Neuronal stem cell (in vitro differentiated cells): ENCODE data around the gene PEAK3.

ENCODE experiments used
- DNase-seq: peaks from one replicate; pipeline ENCODE4 v3.0.0-alpha.2; 2013; ENCODE audit warnings: low spot score
- H2AFZ ChIP-seq: one replicate; pipeline ENCODE4 v1.6.1; 2013; ENCODE audit warnings: mild to moderate bottlenecking, low read length, inconsistent platforms
- H2AK5ac ChIP-seq: 2 replicates; pipeline ENCODE4 v1.6.1; 2013; ENCODE audit warnings: low read depth, mild to moderate bottlenecking, inconsistent platforms, low read length, moderate library complexity, mixed read lengths
- H2BK120ac ChIP-seq: 2 replicates; pipeline ENCODE4 v1.6.1; 2013; ENCODE audit warnings: low read depth, mild to moderate bottlenecking, inconsistent platforms, low read length, moderate library complexity, mixed read lengths
- H2BK12ac ChIP-seq: one replicate; pipeline ENCODE4 v1.6.1; 2013; ENCODE audit warnings: low read length, inconsistent platforms
- H2BK15ac ChIP-seq: 2 replicates; pipeline ENCODE4 v1.6.1; 2013; ENCODE audit warnings: mild to moderate bottlenecking, low read length, inconsistent platforms, mixed read lengths
- H2BK5ac ChIP-seq: one replicate; pipeline ENCODE4 v1.6.1; 2013; ENCODE audit warnings: inconsistent platforms, mild to moderate bottlenecking, low read length, moderate library complexity
- H3K14ac ChIP-seq: one replicate; pipeline ENCODE4 v1.6.1; 2013; ENCODE audit warnings: low read length, inconsistent platforms
- H3K18ac ChIP-seq: 2 replicates; pipeline ENCODE4 v1.6.1; 2013; ENCODE audit warnings: low read length, inconsistent platforms
- H3K23ac ChIP-seq: 2 replicates; pipeline ENCODE4 v1.6.1; 2013; ENCODE audit warnings: low read depth, mild to moderate bottlenecking, mixed read lengths, low read length, inconsistent platforms; ENCODE audit not compliant: poor library complexity
- H3K27ac ChIP-seq: replicated peaks from 3 replicates; pipeline ENCODE4 v1.5.1; 2013; ENCODE audit warnings: low read length, inconsistent platforms
- H3K27me3 ChIP-seq, 3 experiments: 2 replicates each; pipeline ENCODE4 v1.6.1; 2013; ENCODE audit warnings: low read length in 3 of 3, mild to moderate bottlenecking in 2 of 3, inconsistent platforms in 1 of 3, low read depth in 1 of 3, mixed read lengths in 1 of 3, moderate library complexity in 1 of 3; ENCODE audit not compliant: control insufficient read depth in 3 of 3, insufficient read depth in 3 of 3
- H3K36me3 ChIP-seq, 2 donors: replicated peaks in 1 of 2; 2 replicates each; pipeline ENCODE4 v1.6.1; 2013; ENCODE audit warnings: low read length in 2 of 2; ENCODE audit not compliant: control insufficient read depth in 2 of 2, insufficient read depth in 2 of 2
- H3K4ac ChIP-seq: 2 replicates; pipeline ENCODE4 v1.6.1; 2013; ENCODE audit warnings: inconsistent platforms, mild to moderate bottlenecking, low read length, moderate library complexity
- H3K4me1 ChIP-seq, 2 donors: 1 replicate in 1 of 2; 2 replicates in 1 of 2; pipeline ENCODE4 v1.6.1; 2013; ENCODE audit warnings: low read length in 2 of 2, low read depth in 1 of 2; ENCODE audit not compliant: control insufficient read depth in 2 of 2, insufficient read depth in 1 of 2
- H3K4me2 ChIP-seq: one replicate; pipeline ENCODE4 v1.6.1; 2013; ENCODE audit warnings: mild to moderate bottlenecking, low read length, inconsistent platforms; ENCODE audit not compliant: insufficient read depth, poor library complexity, severe bottlenecking
- H3K4me3 ChIP-seq, 2 donors: 2 replicates each; pipeline ENCODE4 v1.5.1; 2013; ENCODE audit warnings: low read length in 2 of 2, mild to moderate bottlenecking in 2 of 2, inconsistent platforms in 1 of 2, moderate library complexity in 1 of 2
- H3K79me1 ChIP-seq: one replicate; pipeline ENCODE4 v1.6.1; 2013; ENCODE audit warnings: low read depth, mild to moderate bottlenecking, inconsistent platforms, low read length, moderate library complexity
- H3K9ac ChIP-seq: one replicate; pipeline ENCODE4 v1.6.1; 2013; ENCODE audit warnings: mild to moderate bottlenecking, low read depth, low read length, inconsistent platforms; ENCODE audit not compliant: poor library complexity
- H3K9me3 ChIP-seq, 2 donors: replicated peaks in 1 of 2; 2 replicates each; pipeline versions ENCODE3 to v1.6.1; 2013; ENCODE audit warnings: low read length in 2 of 2, mild to moderate bottlenecking in 2 of 2, inconsistent platforms in 1 of 2, low read depth in 1 of 2, mixed read lengths in 1 of 2, moderate library complexity in 1 of 2; ENCODE audit not compliant: control insufficient read depth in 2 of 2, insufficient read depth in 1 of 2
- H4K8ac ChIP-seq: one replicate; pipeline ENCODE4 v1.6.1; 2013; ENCODE audit warnings: low read depth, mild to moderate bottlenecking, inconsistent platforms, low read length, moderate library complexity
- H4K91ac ChIP-seq: one replicate; pipeline ENCODE4 v1.6.1; 2013; ENCODE audit warnings: low read length, low read depth, mild to moderate bottlenecking, inconsistent platforms; ENCODE audit not compliant: poor library complexity
- WGBS, 2 donors: extraction: QIAGEN DNeasy Blood & Tissue Kit; methylation state at CpG; one replicate each; pipeline ENCODE4 v1.1.7; 2013; ENCODE audit warnings: missing lambda C conversion rate in 2 of 2, mixed read lengths in 1 of 2; ENCODE audit not compliant: insufficient read length in 2 of 2, insufficient replicate concordance in 1 of 2; ENCODE audit errors: extremely low coverage in 2 of 2; 5-methylcytosine and 5-hydroxymethylcytosine counted together

The PEAK3 gene

GRCh38 chr19:2252797-2253105, 29.2 kb downstream of the PEAK3 start:
- Histone ChIP-seq H3K9me3 (peaks cover 0 to 5% of the 10 kb centered on the region in 2 donors), H3K9ac (peak overlapping the region; percentile 63), H3K4me2 (peak overlapping the region; percentile 97), H3K18ac (peak overlapping the region; percentile 74), H2BK12ac (no peak overlapping the region), H2AK5ac (peak overlapping the region; percentile 68), H3K27ac (no peak overlapping the region), H2AFZ (no peak overlapping the region), H2BK15ac (no peak overlapping the region), H3K79me1 (no peaks in the 10 kb centered on the region), H3K36me3 (peaks cover 0 to 25% of the 10 kb centered on the region in 2 donors), H3K27me3 (peaks cover 2 to 24% (median 3%) of the 10 kb centered on the region in 3 experiments), H4K8ac (peak overlapping the region; percentile 96), H3K14ac (peak overlapping the region; percentile 82), H3K23ac (peak overlapping the region; percentile 75), H3K4ac (no peak overlapping the region), H2BK5ac (peak overlapping the region; percentile 24), H2BK120ac (no peak overlapping the region), H4K91ac (no peak overlapping the region), H3K4me3 (no peak overlapping the region), H3K4me1 (peaks cover 0 to 12% of the 10 kb centered on the region in 2 donors)
- WGBS, 2 donors, result no CpG with 5 or more reads among the region's 18 CpGs
- no peak for DNase-seq

GRCh38 chr19:2252055-2252796, 29.7 kb downstream of the PEAK3 start:
- Histone ChIP-seq H3K36me3 (peaks cover 2 to 31% of the 10 kb centered on the region in 2 donors), H2AK5ac (peak overlapping the region; percentile 70), H3K9ac (no peak overlapping the region), H2BK5ac (peak overlapping the region; percentile 24), H3K14ac (no peak overlapping the region), H3K4me2 (no peak overlapping the region), H3K9me3 (peaks cover 0 to 5% of the 10 kb centered on the region in 2 donors), H3K27ac (no peak overlapping the region), H3K4ac (no peak overlapping the region), H3K18ac (peak overlapping the region; percentile 74), H2BK120ac (no peak overlapping the region), H2AFZ (no peak overlapping the region), H3K79me1 (no peaks in the 10 kb centered on the region), H3K23ac (peak overlapping the region; percentile 75), H3K27me3 (peaks cover 2 to 24% (median 3%) of the 10 kb centered on the region in 3 experiments), H4K8ac (no peak overlapping the region), H4K91ac (no peak overlapping the region), H2BK12ac (no peak overlapping the region), H3K4me1 (peaks cover 0 to 12% of the 10 kb centered on the region in 2 donors), H3K4me3 (no peak overlapping the region), H2BK15ac (no peak overlapping the region)
- WGBS, 2 donors, result no CpG with 5 or more reads among the region's 74 CpGs
- no peak for DNase-seq

- no peak for DNase-seq
- Histone ChIP-seq H2BK5ac (no peak overlapping the region), H3K23ac (peak overlapping the region; percentile 43), H3K9me3 (peaks cover 0 to 5% of the 10 kb centered on the region in 2 donors), H3K4me2 (peak overlapping the region; percentile 33), H3K9ac (no peak overlapping the region), H3K79me1 (no peaks in the 10 kb centered on the region), H3K18ac (peak overlapping the region; percentile 17), H3K36me3 (peaks cover 9 to 39% of the 10 kb centered on the region in 2 donors), H3K14ac (peak overlapping the region; percentile 82), H2BK12ac (no peak overlapping the region), H2BK15ac (no peak overlapping the region), H4K8ac (peak overlapping the region; percentile 17), H4K91ac (no peak overlapping the region), H3K4me1 (peaks cover 0 to 12% of the 10 kb centered on the region in 2 donors), H2AFZ (no peak overlapping the region), H2AK5ac (no peak overlapping the region), H2BK120ac (no peak overlapping the region), H3K4me3 (no peak overlapping the region), H3K27ac (no peak overlapping the region), H3K4ac (no peak overlapping the region), H3K27me3 (peaks cover 2 to 24% (median 3%) of the 10 kb centered on the region in 3 experiments)
- WGBS, 2 donors, result no CpG with 5 or more reads among the region's 125 CpGs
Observed at GRCh38 chr19:2251106-2252054, 30.6 kb downstream of the PEAK3 start.

GRCh38 chr19:2250766-2251105, 31.2 kb downstream of the PEAK3 start:
- H2AFZ ChIP-seq, result no peak overlapping the region
- H2BK12ac ChIP-seq, result no peak overlapping the region
- H2AK5ac ChIP-seq, result peak overlapping the region; percentile 13
- H2BK120ac ChIP-seq, result no peak overlapping the region
- H3K23ac ChIP-seq, result peak overlapping the region; percentile 43
- H3K79me1 ChIP-seq, result peaks cover 4% of the 10 kb centered on the region
- H4K91ac ChIP-seq, result no peak overlapping the region
- H3K36me3 ChIP-seq, result peaks cover 16 to 46% of the 10 kb centered on the region in 2 donors
- H3K4me3 ChIP-seq, result no peak overlapping the region
- WGBS, 2 donors, result no CpG with 5 or more reads among the region's 40 CpGs
- H3K9ac ChIP-seq, result no peak overlapping the region
- H3K18ac ChIP-seq, result no peak overlapping the region
- H4K8ac ChIP-seq, result peak overlapping the region; percentile 65
- H3K14ac ChIP-seq, result no peak overlapping the region
- peaks cover 2 to 24% (median 3%) of the 10 kb centered on the region in 3 experiments for H3K27me3 ChIP-seq
- peaks cover 0 to 5% of the 10 kb centered on the region in 2 donors for H3K9me3 ChIP-seq
- DNase-seq, result no peak
- no peak overlapping the region for H3K4me2 ChIP-seq
- no peak overlapping the region for H3K4ac ChIP-seq
- peaks cover 0 to 11% of the 10 kb centered on the region in 2 donors for H3K4me1 ChIP-seq
- no peak overlapping the region for H2BK5ac ChIP-seq
- no peak overlapping the region for H3K27ac ChIP-seq
- H2BK15ac ChIP-seq, result no peak overlapping the region
